Ectodermal cell (in vitro differentiated cells): ENCODE results near the gene ZC3H12C.
"Not testable (repeated sequence)": the region's sequence is repeated elsewhere in the genome, so short reads cannot be mapped to it uniquely, and the experiment has no call there.

ENCODE experiments used
- H3K27ac ChIP-seq: 2 replicates; pipeline ENCODE4 v1.7.0; 2013; ENCODE audit warnings: mild to moderate bottlenecking, low read depth, low read length; ENCODE audit not compliant: insufficient read depth, poor library complexity, severe bottlenecking
- H3K27me3 ChIP-seq: 2 replicates; pipeline ENCODE4 v1.7.0; 2013; ENCODE audit warnings: mild to moderate bottlenecking, low read length; ENCODE audit not compliant: insufficient read depth, control insufficient read depth, poor library complexity, severe bottlenecking
- H3K36me3 ChIP-seq: one replicate; pipeline ENCODE4 v1.7.0; 2013; ENCODE audit warnings: low read length; ENCODE audit not compliant: control insufficient read depth, insufficient read depth
- H3K4me1 ChIP-seq: one replicate; pipeline ENCODE4 v1.7.0; 2013; ENCODE audit warnings: low read length; ENCODE audit not compliant: control insufficient read depth, insufficient read depth
- H3K4me3 ChIP-seq: 2 replicates; pipeline ENCODE4 v1.7.0; 2013; ENCODE audit warnings: low read depth, low read length, control low read depth; ENCODE audit not compliant: insufficient read depth
- H3K9me3 ChIP-seq: 2 replicates; pipeline ENCODE4 v1.7.0; 2013; ENCODE audit warnings: mild to moderate bottlenecking, low read length, moderate library complexity; ENCODE audit not compliant: control insufficient read depth
- WGBS, 2 experiments: methylation state at CpG; one replicate each; pipeline ENCODE4 v1.1.7; 2013; ENCODE audit warnings: missing lambda C conversion rate in 2 of 2; 5-methylcytosine and 5-hydroxymethylcytosine counted together

ZC3H12C gene

GRCh38 chr11:110062247-110062646 lies 30.9 kb upstream of the ZC3H12C start:
- Histone ChIP-seq H3K4me1 (no peaks in the 10 kb centered on the region), H3K9me3 (no peaks in the 10 kb centered on the region), H3K27ac (no peak overlapping the region), H3K4me3 (no peak overlapping the region), H3K36me3 (no peaks in the 10 kb centered on the region), H3K27me3 (no peaks in the 10 kb centered on the region)
- WGBS, 2 experiments: 90 to 93% methylated on average over 3 of the region's 3 CpGs

GRCh38 chr11:110065189-110065588 lies 28.0 kb upstream of the ZC3H12C start:
- WGBS, 2 experiments: 55 to 70% methylated on average over 1 of the region's 2 CpGs
- Histone ChIP-seq H3K36me3 (no peaks in the 10 kb centered on the region), H3K9me3 (no peaks in the 10 kb centered on the region), H3K4me3 (no peak overlapping the region), H3K4me1 (no peaks in the 10 kb centered on the region), H3K27ac (no peak overlapping the region), H3K27me3 (no peaks in the 10 kb centered on the region)

- not testable (repeated sequence) for H3K27ac ChIP-seq, H3K27me3 ChIP-seq, H3K36me3 ChIP-seq, H3K9me3 ChIP-seq, H3K4me3 ChIP-seq, H3K4me1 ChIP-seq
- 85 to 96% methylated on average over 4 of the region's 4 CpGs for WGBS, 2 experiments
Measured at GRCh38 chr11:110068001-110068400, 25.2 kb upstream of the ZC3H12C start.

GRCh38 chr11:110069158-110069737 lies 23.9 kb upstream of the ZC3H12C start:
- Histone ChIP-seq H3K4me3 (no peak overlapping the region), H3K9me3 (no peaks in the 10 kb centered on the region), H3K4me1 (no peaks in the 10 kb centered on the region), H3K27me3 (no peaks in the 10 kb centered on the region), H3K36me3 (no peaks in the 10 kb centered on the region), H3K27ac (no peak overlapping the region)
- WGBS, 2 experiments: 94 to 97% methylated on average over 5 to 7 of the region's 7 CpGs

GRCh38 chr11:110070176-110070575 lies 23.0 kb upstream of the ZC3H12C start:
- Histone ChIP-seq H3K4me3 (no peak overlapping the region), H3K27me3 (no peaks in the 10 kb centered on the region), H3K27ac (no peak overlapping the region), H3K36me3 (no peaks in the 10 kb centered on the region), H3K4me1 (no peaks in the 10 kb centered on the region), H3K9me3 (no peaks in the 10 kb centered on the region)
- WGBS, 2 experiments: 89 to 94% methylated on average over 3 of the region's 3 CpGs

- Histone ChIP-seq H3K27ac (no peak overlapping the region), H3K27me3 (no peaks in the 10 kb centered on the region), H3K4me1 (no peaks in the 10 kb centered on the region), H3K4me3 (no peak overlapping the region), H3K36me3 (no peaks in the 10 kb centered on the region), H3K9me3 (no peaks in the 10 kb centered on the region)
- WGBS, 2 experiments: 90 to 91% methylated on average over 2 of the region's 2 CpGs
Measured at GRCh38 chr11:110071197-110071596, 22.0 kb upstream of the ZC3H12C start.

- H3K4me3 ChIP-seq: no peak overlapping the region
- no peaks in the 10 kb centered on the region for H3K9me3 ChIP-seq
- peaks cover 5% of the 10 kb centered on the region for H3K4me1 ChIP-seq
- H3K36me3 ChIP-seq: no peaks in the 10 kb centered on the region
- H3K27me3 ChIP-seq: no peaks in the 10 kb centered on the region
- H3K27ac ChIP-seq: no peak overlapping the region
Measured at GRCh38 chr11:110072930-110073329, 20.3 kb upstream of the ZC3H12C start.

- H3K36me3 ChIP-seq: no peaks in the 10 kb centered on the region
- no peaks in the 10 kb centered on the region for H3K9me3 ChIP-seq
- H3K27me3 ChIP-seq: no peaks in the 10 kb centered on the region
- H3K4me3 ChIP-seq: no peak overlapping the region
- peaks cover 5% of the 10 kb centered on the region for H3K4me1 ChIP-seq
- 96 to 97% methylated on average over 7 of the region's 7 CpGs for WGBS, 2 experiments
- no peak overlapping the region for H3K27ac ChIP-seq
Measured at GRCh38 chr11:110074499-110074898, 18.7 kb upstream of the ZC3H12C start.

- Histone ChIP-seq H3K4me1 (peaks cover 5% of the 10 kb centered on the region), H3K27ac (no peak overlapping the region), H3K27me3 (no peaks in the 10 kb centered on the region), H3K9me3 (no peaks in the 10 kb centered on the region), H3K36me3 (no peaks in the 10 kb centered on the region), H3K4me3 (no peak overlapping the region)
- 91 to 92% methylated on average over 12 of the region's 12 CpGs for WGBS, 2 experiments
Measured at GRCh38 chr11:110075105-110075846, 17.9 kb upstream of the ZC3H12C start.

- 93 to 96% methylated on average over 4 of the region's 4 CpGs for WGBS, 2 experiments
Measured at GRCh38 chr11:110075847-110076208, 17.4 kb upstream of the ZC3H12C start.

More at GRCh38 chr11:110075847-110076208, 17.4 kb upstream of the ZC3H12C start:
- peaks cover 5% of the 10 kb centered on the region for H3K4me1 ChIP-seq
- H3K27ac ChIP-seq: no peak overlapping the region
- no peaks in the 10 kb centered on the region for H3K27me3 ChIP-seq
- no peaks in the 10 kb centered on the region for H3K36me3 ChIP-seq
- H3K4me3 ChIP-seq: no peak overlapping the region
- H3K9me3 ChIP-seq: no peaks in the 10 kb centered on the region
